Activated naive CD4-positive, alpha-beta T cell treated with anti-CD3 and anti-CD28 coated beads for 36 hours (primary cell): ENCODE data around the gene CEP170B. TPM values are rescaled to one million over a fixed set of nuclear protein-coding genes. Genes with fewer than 3 reads are reported as not detected.

Source experiments
- CTCF ChIA-PET: fragments of 350-600 bp; sonication (Branson Sonifier 250); formaldehyde crosslinking; loops from one replicate; lab custom pipeline; 2021; ENCODE audit warnings: antibody characterized with exemption; lab: Charles Lee
- DNase-seq: peaks from one replicate; pipeline ENCODE4 v3.0.0-alpha.2; 2020
- H3K27ac Mint-ChIP-seq: one replicate; pipeline ENCODE4 v1.8.0; 2021; ENCODE audit warnings: mild to moderate bottlenecking, mixed read lengths
- H3K27me3 Mint-ChIP-seq: one replicate; pipeline ENCODE4 v1.8.0; 2021; ENCODE audit warnings: low read depth, mixed read lengths
- H3K36me3 Mint-ChIP-seq: one replicate; pipeline ENCODE4 v1.8.0; 2021; ENCODE audit warnings: low read depth, mixed read lengths
- H3K4me1 Mint-ChIP-seq: one replicate; pipeline ENCODE4 v1.8.0; 2021; ENCODE audit warnings: low read depth, mixed read lengths
- H3K4me3 Mint-ChIP-seq: one replicate; pipeline ENCODE4 v1.8.0; 2021; ENCODE audit warnings: mild to moderate bottlenecking, moderate library complexity, mixed read lengths
- H3K9me3 Mint-ChIP-seq: one replicate; pipeline ENCODE4 v1.8.0; 2021; ENCODE audit warnings: mixed read lengths
- intact Hi-C: fragments of 100-400 bp; cut with micrococcal nuclease; formaldehyde crosslinking; loops from one replicate; pipeline ENCODE4 v1.15.1; 2023
- total RNA-seq, 2 experiments: library from RNA; stranded (reverse); gene quantifications; one replicate each; pipeline ENCODE4 v1.2.3, GENCODE V29; 2021

Gene CEP170B
- total RNA-seq, 2 experiments from 2014 or later = 3.3 TPM

- CTCF ChIA-PET = no interaction called here
- no peak for DNase-seq
- H3K36me3 Mint-ChIP-seq = no peaks in the 10 kb centered on the region
- peaks cover 2% of the 10 kb centered on the region for H3K4me1 Mint-ChIP-seq
- intact Hi-C loops = loop anchor here (1.0 kb wide), 1 partner anchor 37 kb away; no protein-coding TSS in a partner anchor
- peak overlapping the region; percentile 40 for H3K4me3 Mint-ChIP-seq
- H3K9me3 Mint-ChIP-seq = no peaks in the 10 kb centered on the region
- no peak overlapping the region for H3K27ac Mint-ChIP-seq
- peaks cover 25% of the 10 kb centered on the region for H3K27me3 Mint-ChIP-seq
These were observed 594 bp upstream of the CEP170B start for GRCh38 chr14:104864267-104865080.

GRCh38 chr14:104865631-104866441 lies 768 bp downstream of the CEP170B start:
- DNase-seq = peak; percentile 38
- CTCF ChIA-PET = no interaction called here
- Mint-ChIP-seq H3K9me3 (no peaks in the 10 kb centered on the region), H3K4me3 (peak overlapping the region; percentile 65), H3K36me3 (no peaks in the 10 kb centered on the region), H3K4me1 (peaks cover 2% of the 10 kb centered on the region), H3K27me3 (peaks cover 25% of the 10 kb centered on the region), H3K27ac (no peak overlapping the region)
- intact Hi-C loops = loop anchor here (1.0 kb wide), 1 partner anchor 39 kb away; no protein-coding TSS in a partner anchor

- no peak overlapping the region for H3K27ac Mint-ChIP-seq
- intact Hi-C loops = no loop called here
- peak overlapping the region; percentile 24 for H3K4me3 Mint-ChIP-seq
- no peak for DNase-seq
- H3K36me3 Mint-ChIP-seq = no peaks in the 10 kb centered on the region
- peaks cover 25% of the 10 kb centered on the region for H3K27me3 Mint-ChIP-seq
- CTCF ChIA-PET = no interaction called here
- peaks cover 2% of the 10 kb centered on the region for H3K4me1 Mint-ChIP-seq
- no peaks in the 10 kb centered on the region for H3K9me3 Mint-ChIP-seq
These were observed 1.6 kb downstream of the CEP170B start for GRCh38 chr14:104866451-104867370.

- no peak for DNase-seq
- Mint-ChIP-seq H3K4me3 (peak overlapping the region; percentile 14), H3K27me3 (peaks cover 25% of the 10 kb centered on the region), H3K27ac (no peak overlapping the region), H3K9me3 (no peaks in the 10 kb centered on the region), H3K36me3 (no peaks in the 10 kb centered on the region), H3K4me1 (peaks cover 2% of the 10 kb centered on the region)
- CTCF ChIA-PET = interaction anchor here (1.2 kb wide), 1 partner anchor 42 kb away, joined by 3 read pairs; no protein-coding TSS in a partner anchor
- intact Hi-C loops = no loop called here
These were observed 2.4 kb downstream of the CEP170B start for GRCh38 chr14:104867371-104868059.

- intact Hi-C loops = no loop called here
- H3K4me3 Mint-ChIP-seq = no peak overlapping the region
- DNase-seq = no peak
- H3K4me1 Mint-ChIP-seq = peaks cover 6% of the 10 kb centered on the region
- H3K36me3 Mint-ChIP-seq = no peaks in the 10 kb centered on the region
- no peak overlapping the region for H3K27ac Mint-ChIP-seq
- no peaks in the 10 kb centered on the region for H3K9me3 Mint-ChIP-seq
- H3K27me3 Mint-ChIP-seq = peaks cover 22% of the 10 kb centered on the region
- CTCF ChIA-PET = interaction anchor here (1.2 kb wide), 1 partner anchor 42 kb away, joined by 3 read pairs; no protein-coding TSS in a partner anchor
These were observed 3.1 kb downstream of the CEP170B start for GRCh38 chr14:104868060-104868740.

- H3K4me3 Mint-ChIP-seq = no peak overlapping the region
These were observed 3.9 kb downstream of the CEP170B start for GRCh38 chr14:104868811-104869572.

GRCh38 chr14:104869669-104870367 lies 4.8 kb downstream of the CEP170B start:
- Mint-ChIP-seq H3K4me3 (no peak overlapping the region), H3K36me3 (no peaks in the 10 kb centered on the region), H3K27ac (no peak overlapping the region), H3K4me1 (peaks cover 4% of the 10 kb centered on the region), H3K9me3 (no peaks in the 10 kb centered on the region), H3K27me3 (peaks cover 14% of the 10 kb centered on the region)
- CTCF ChIA-PET = no interaction called here
- no peak for DNase-seq
- intact Hi-C loops = loop anchor here (1.0 kb wide), 1 partner anchor 102 kb away; no protein-coding TSS in a partner anchor

More at GRCh38 chr14:104868811-104869572, 3.9 kb downstream of the CEP170B start:
- H3K4me1 Mint-ChIP-seq = peaks cover 6% of the 10 kb centered on the region
- peaks cover 18% of the 10 kb centered on the region for H3K27me3 Mint-ChIP-seq
- H3K27ac Mint-ChIP-seq = no peak overlapping the region
- CTCF ChIA-PET = no interaction called here
- no peaks in the 10 kb centered on the region for H3K9me3 Mint-ChIP-seq
- intact Hi-C loops = no loop called here
- no peak for DNase-seq
- no peaks in the 10 kb centered on the region for H3K36me3 Mint-ChIP-seq

- peak; percentile 58 for DNase-seq
- H3K4me1 Mint-ChIP-seq = peaks cover 4% of the 10 kb centered on the region
- no peaks in the 10 kb centered on the region for H3K36me3 Mint-ChIP-seq
- no peak overlapping the region for H3K4me3 Mint-ChIP-seq
- H3K27ac Mint-ChIP-seq = no peak overlapping the region
- intact Hi-C loops = loop anchor here (1.0 kb wide), 1 partner anchor 102 kb away; no protein-coding TSS in a partner anchor
- H3K9me3 Mint-ChIP-seq = no peaks in the 10 kb centered on the region
- CTCF ChIA-PET = no interaction called here
- H3K27me3 Mint-ChIP-seq = peaks cover 14% of the 10 kb centered on the region
These were observed 5.5 kb downstream of the CEP170B start for GRCh38 chr14:104870368-104871144.

- Mint-ChIP-seq H3K27ac (no peak overlapping the region), H3K36me3 (no peaks in the 10 kb centered on the region), H3K4me1 (peaks cover 4% of the 10 kb centered on the region), H3K27me3 (peaks cover 14% of the 10 kb centered on the region), H3K4me3 (no peak overlapping the region), H3K9me3 (no peaks in the 10 kb centered on the region)
- CTCF ChIA-PET = no interaction called here
- intact Hi-C loops = no loop called here
- no peak for DNase-seq
These were observed 6.1 kb downstream of the CEP170B start for GRCh38 chr14:104871145-104871655.
